Adrenal gland (tissue), 5 donors: ENCODE data around the gene CYB5R2.

Experiments
- CTCF ChIP-seq, 6 experiments: fragments of 450-650 bp in 4 of 6; fragments of 200-600 bp in 2 of 6; sonication (generic) in 1 of 6; IDR thresholded peaks; 1 replicate in 5 of 6; 2 replicates in 1 of 6; pipeline versions ENCODE4 v1.5.1 to v1.8.0; 2016 to 2021; ENCODE audit warnings: antibody characterized with exemption in 6 of 6, mild to moderate bottlenecking in 2 of 6, moderate library complexity in 1 of 6
- POLR2A ChIP-seq, 2 donors: fragments of 450-650 bp; IDR thresholded peaks; one replicate each; pipeline ENCODE4 v1.6.1; 2017; ENCODE audit warnings: antibody characterized with exemption in 2 of 2, mild to moderate bottlenecking in 2 of 2, moderate library complexity in 1 of 2
- donor health status: DM: no; HTN: no; CAD: no.

GRCh38 chr11:7655253-7656217, 17.8 kb downstream of the CYB5R2 start:
- TF ChIP-seq CTCF (IDR thresholded peaks at IDR 0.05) (no peak), POLR2A (IDR thresholded peaks at IDR 0.05) (no peak)
